Suprapubic skin (tissue), 4 donors: ENCODE measurements around the gene ST3GAL4. TPM values are rescaled to one million over a fixed set of nuclear protein-coding genes. Genes with fewer than 3 reads are reported as not detected.

ENCODE experiments used
- DNase-seq, 2 donors: peaks; one replicate each; pipeline ENCODE4 v3.0.0-alpha.2; 2019; ENCODE audit warnings: low spot score in 2 of 2
- H3K27ac ChIP-seq: fragments of 200-600 bp; sonication (generic); one replicate; pipeline ENCODE4 v1.5.1; 2019
- H3K27me3 ChIP-seq: fragments of 200-600 bp; sonication (generic); one replicate; pipeline ENCODE4 v1.5.1; 2019
- H3K36me3 ChIP-seq: fragments of 200-600 bp; sonication (generic); one replicate; pipeline ENCODE4 v1.5.1; 2019
- H3K4me1 ChIP-seq: fragments of 200-600 bp; sonication (generic); one replicate; pipeline ENCODE4 v1.5.1; 2019
- H3K4me3 ChIP-seq: fragments of 200-600 bp; sonication (generic); one replicate; pipeline ENCODE4 v1.5.1; 2019; ENCODE audit warnings: mild to moderate bottlenecking
- H3K9me3 ChIP-seq: fragments of 200-600 bp; sonication (generic); one replicate; pipeline ENCODE4 v1.5.1; 2019
- EP300 ChIP-seq: sonication (generic); formaldehyde crosslinking; IDR thresholded peaks from one replicate; pipeline ENCODE4 v1.6.1; 2017; ENCODE audit warnings: antibody characterized with exemption
- POLR2A ChIP-seq, 2 donors: fragments of 450-650 bp; IDR thresholded peaks; one replicate each; pipeline ENCODE4 v1.6.1; 2017; ENCODE audit warnings: antibody characterized with exemption in 2 of 2, mild to moderate bottlenecking in 2 of 2, moderate library complexity in 2 of 2
- POLR2AphosphoS5 ChIP-seq, 3 donors: sonication (generic); formaldehyde crosslinking; IDR thresholded peaks; one replicate each; pipeline ENCODE4 v1.6.1; 2017; ENCODE audit warnings: antibody characterized with exemption in 3 of 3
- WGBS: methylation state at CpG from one replicate; pipeline ENCODE4 v1.1.5; 2018; 5-methylcytosine and 5-hydroxymethylcytosine counted together
- total RNA-seq, 4 donors: library from RNA; depleted of rRNA; stranded (reverse); fragments of >200 nt; gene quantifications; one replicate each; pipeline ENCODE4 v1.1.0, GENCODE V29; 2016
- TF ChIP-seq, protein P1 (sequence below), 2 donors: fragments of 200-600 bp in 1 of 2; fragments of 450-650 bp in 1 of 2; sonication (generic) in 1 of 2; IDR thresholded peaks; one replicate each; pipeline ENCODE4 v1.5.1; 2016 to 2019; ENCODE audit warnings: antibody characterized with exemption in 2 of 2, mild to moderate bottlenecking in 1 of 2, moderate library complexity in 1 of 2

ST3GAL4 gene
- total RNA-seq, 4 donors from 2014 or later, result 23.6 to 30.9 (median 26.9) TPM

GRCh38 chr11:126431401-126432064 is 76.0 kb downstream of the ST3GAL4 start:
- Histone ChIP-seq H3K36me3 (no peaks in the 10 kb centered on the region), H3K27ac (peak overlapping the region; percentile 76), H3K4me1 (peaks cover 43% of the 10 kb centered on the region), H3K9me3 (no peaks in the 10 kb centered on the region), H3K4me3 (no peak overlapping the region), H3K27me3 (no peaks in the 10 kb centered on the region)
- 76% methylated on average over 21 of the region's 23 CpGs for WGBS
- peak in 1 of 2 donors; percentile 85 for DNase-seq
- TF ChIP-seq POLR2A (IDR thresholded peaks at IDR 0.05), result no peak
- TF ChIP-seq EP300, result no peak
- TF ChIP-seq, protein P1, sequence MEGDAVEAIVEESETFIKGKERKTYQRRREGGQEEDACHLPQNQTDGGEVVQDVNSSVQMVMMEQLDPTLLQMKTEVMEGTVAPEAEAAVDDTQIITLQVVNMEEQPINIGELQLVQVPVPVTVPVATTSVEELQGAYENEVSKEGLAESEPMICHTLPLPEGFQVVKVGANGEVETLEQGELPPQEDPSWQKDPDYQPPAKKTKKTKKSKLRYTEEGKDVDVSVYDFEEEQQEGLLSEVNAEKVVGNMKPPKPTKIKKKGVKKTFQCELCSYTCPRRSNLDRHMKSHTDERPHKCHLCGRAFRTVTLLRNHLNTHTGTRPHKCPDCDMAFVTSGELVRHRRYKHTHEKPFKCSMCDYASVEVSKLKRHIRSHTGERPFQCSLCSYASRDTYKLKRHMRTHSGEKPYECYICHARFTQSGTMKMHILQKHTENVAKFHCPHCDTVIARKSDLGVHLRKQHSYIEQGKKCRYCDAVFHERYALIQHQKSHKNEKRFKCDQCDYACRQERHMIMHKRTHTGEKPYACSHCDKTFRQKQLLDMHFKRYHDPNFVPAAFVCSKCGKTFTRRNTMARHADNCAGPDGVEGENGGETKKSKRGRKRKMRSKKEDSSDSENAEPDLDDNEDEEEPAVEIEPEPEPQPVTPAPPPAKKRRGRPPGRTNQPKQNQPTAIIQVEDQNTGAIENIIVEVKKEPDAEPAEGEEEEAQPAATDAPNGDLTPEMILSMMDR (IDR thresholded peaks at IDR 0.05), result no peak
- TF ChIP-seq POLR2AphosphoS5 (IDR thresholded peaks at IDR 0.05), result no peak

DNA sequence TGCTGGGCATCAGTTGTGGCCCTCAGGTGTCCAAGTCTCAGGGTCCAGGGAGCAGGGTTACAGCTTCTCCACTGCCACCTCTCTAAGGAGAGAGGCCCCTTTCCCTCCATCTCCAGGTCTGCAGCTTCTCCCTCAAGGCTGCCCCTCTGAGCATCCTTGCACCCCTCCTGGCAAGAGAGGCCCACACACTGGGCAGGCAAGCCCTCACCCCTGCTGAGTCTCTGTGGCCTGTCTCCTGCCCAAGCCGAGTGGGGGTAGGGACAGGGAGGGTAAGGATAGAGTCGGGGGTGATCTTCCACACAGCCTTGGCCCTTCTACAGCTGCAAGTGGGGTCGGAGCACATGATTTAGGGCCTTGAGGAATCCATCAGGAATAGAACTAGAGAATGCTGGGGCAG is 76.6 kb downstream of the ST3GAL4 start:
- TF ChIP-seq EP300 (no peak), POLR2AphosphoS5 (IDR thresholded peaks at IDR 0.05) (no peak), POLR2A (IDR thresholded peaks at IDR 0.05) (no peak)
- Histone ChIP-seq H3K4me1 (peaks cover 38% of the 10 kb centered on the region), H3K9me3 (no peaks in the 10 kb centered on the region), H3K4me3 (no peak overlapping the region), H3K27ac (peak overlapping the region; percentile 67), H3K36me3 (no peaks in the 10 kb centered on the region), H3K27me3 (no peaks in the 10 kb centered on the region)
- no peak for DNase-seq
- 46% methylated on average over 3 of the region's 3 CpGs for WGBS

GRCh38 chr11:126432525-126432924 is 77.0 kb downstream of the ST3GAL4 start:
- peaks cover 34% of the 10 kb centered on the region for H3K4me1 ChIP-seq
- no peaks in the 10 kb centered on the region for H3K27me3 ChIP-seq
- DNase-seq, result no peak
- no peaks in the 10 kb centered on the region for H3K9me3 ChIP-seq
- WGBS, result 80% methylated on average over 5 of the region's 6 CpGs
- peak overlapping the region; percentile 67 for H3K27ac ChIP-seq
- no peaks in the 10 kb centered on the region for H3K36me3 ChIP-seq
- TF ChIP-seq EP300 (no peak), POLR2A (IDR thresholded peaks at IDR 0.05) (no peak), POLR2AphosphoS5 (IDR thresholded peaks at IDR 0.05) (no peak)
- TF ChIP-seq, protein P1 (IDR thresholded peaks at IDR 0.05), result no peak
- no peak overlapping the region for H3K4me3 ChIP-seq

- peaks cover 37% of the 10 kb centered on the region for H3K4me1 ChIP-seq
- WGBS, result 88% methylated on average over 11 of the region's 11 CpGs
- no peaks in the 10 kb centered on the region for H3K27me3 ChIP-seq
- H3K36me3 ChIP-seq, result no peaks in the 10 kb centered on the region
- DNase-seq, result no peak
- H3K9me3 ChIP-seq, result no peaks in the 10 kb centered on the region
- TF ChIP-seq, protein P1 (IDR thresholded peaks at IDR 0.05), result no peak
- TF ChIP-seq POLR2AphosphoS5 (IDR thresholded peaks at IDR 0.05) (no peak), EP300 (no peak), POLR2A (IDR thresholded peaks at IDR 0.05) (no peak)
- H3K27ac ChIP-seq, result no peak overlapping the region
- H3K4me3 ChIP-seq, result no peak overlapping the region
Measured at GRCh38 chr11:126433244-126433846, 77.9 kb downstream of the ST3GAL4 start.

GRCh38 chr11:126433989-126434949 is 78.8 kb downstream of the ST3GAL4 start:
- Histone ChIP-seq H3K4me3 (no peak overlapping the region), H3K27ac (no peak overlapping the region), H3K9me3 (no peaks in the 10 kb centered on the region), H3K27me3 (no peaks in the 10 kb centered on the region), H3K36me3 (no peaks in the 10 kb centered on the region), H3K4me1 (peaks cover 42% of the 10 kb centered on the region)
- 76% methylated on average over 15 of the region's 16 CpGs for WGBS
- TF ChIP-seq POLR2A (IDR thresholded peaks at IDR 0.05) (no peak), EP300 (no peak), POLR2AphosphoS5 (IDR thresholded peaks at IDR 0.05) (no peak)
- TF ChIP-seq, protein P1 (IDR thresholded peaks at IDR 0.05), result no peak
- no peak for DNase-seq
